ENCODE data around the gene IGFBP2. TPM values are rescaled to one million over a fixed set of nuclear protein-coding genes. Genes with fewer than 3 reads are reported as not detected.
A peak's percentile ranks its signal among the peaks of the same experiment; 100 is the strongest.

Gene IGFBP2
- total RNA-seq, 1 donor from 2014 or later = 371 TPM

DNA sequence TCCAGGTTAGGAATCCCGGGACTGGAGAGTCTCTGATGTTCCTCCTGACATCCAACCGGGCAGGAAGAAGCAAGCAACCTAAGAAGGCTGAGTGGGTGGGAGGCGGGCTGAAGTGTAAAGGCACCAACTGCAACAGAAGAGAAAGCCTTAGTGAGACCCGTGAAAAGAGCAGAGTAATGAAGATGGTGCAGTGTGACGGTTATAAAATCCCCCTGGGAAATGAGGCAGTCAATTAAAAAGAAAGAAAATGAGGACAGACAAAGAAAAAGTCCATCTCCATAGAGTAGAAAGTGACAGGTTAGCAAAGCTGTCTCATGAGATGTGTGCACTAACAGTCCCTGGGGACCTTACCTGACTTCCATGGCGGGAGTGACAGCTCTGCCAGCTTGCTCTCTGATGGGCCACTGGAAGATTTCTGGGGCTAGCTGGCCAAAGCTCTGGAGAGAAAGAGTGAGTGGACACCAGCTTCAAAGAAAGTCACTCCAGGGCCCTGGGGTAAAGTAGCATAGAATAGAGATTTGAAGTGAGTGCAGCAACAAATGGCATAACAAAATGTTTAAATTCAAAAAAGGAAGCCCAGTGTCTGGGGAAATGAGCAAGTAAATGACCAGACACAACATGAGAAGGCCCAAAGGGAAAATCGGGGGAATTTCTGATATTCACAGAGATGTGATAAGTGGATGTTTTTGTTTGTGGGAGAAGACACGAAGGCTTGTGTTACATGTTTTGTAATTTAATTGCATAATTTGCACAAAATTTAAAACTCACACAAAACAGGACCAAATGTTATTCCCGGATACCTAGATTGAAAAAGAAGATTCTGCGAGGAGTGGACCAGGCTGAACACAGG is 44.1 kb upstream of the IGFBP2 start:
- TF ChIP-seq EZH2 (IDR thresholded peaks at IDR 0.05) = no peak
- no peak for TF ChIP-seq EZH2phosphoT487 (IDR thresholded peaks at IDR 0.05)
- TF ChIP-seq, protein P1, sequence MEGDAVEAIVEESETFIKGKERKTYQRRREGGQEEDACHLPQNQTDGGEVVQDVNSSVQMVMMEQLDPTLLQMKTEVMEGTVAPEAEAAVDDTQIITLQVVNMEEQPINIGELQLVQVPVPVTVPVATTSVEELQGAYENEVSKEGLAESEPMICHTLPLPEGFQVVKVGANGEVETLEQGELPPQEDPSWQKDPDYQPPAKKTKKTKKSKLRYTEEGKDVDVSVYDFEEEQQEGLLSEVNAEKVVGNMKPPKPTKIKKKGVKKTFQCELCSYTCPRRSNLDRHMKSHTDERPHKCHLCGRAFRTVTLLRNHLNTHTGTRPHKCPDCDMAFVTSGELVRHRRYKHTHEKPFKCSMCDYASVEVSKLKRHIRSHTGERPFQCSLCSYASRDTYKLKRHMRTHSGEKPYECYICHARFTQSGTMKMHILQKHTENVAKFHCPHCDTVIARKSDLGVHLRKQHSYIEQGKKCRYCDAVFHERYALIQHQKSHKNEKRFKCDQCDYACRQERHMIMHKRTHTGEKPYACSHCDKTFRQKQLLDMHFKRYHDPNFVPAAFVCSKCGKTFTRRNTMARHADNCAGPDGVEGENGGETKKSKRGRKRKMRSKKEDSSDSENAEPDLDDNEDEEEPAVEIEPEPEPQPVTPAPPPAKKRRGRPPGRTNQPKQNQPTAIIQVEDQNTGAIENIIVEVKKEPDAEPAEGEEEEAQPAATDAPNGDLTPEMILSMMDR (IDR thresholded peaks at IDR 0.05) = no peak
- no peak overlapping the region for H3K4me3 ChIP-seq
- no peaks in the 10 kb centered on the region for H3K27me3 Mint-ChIP-seq (ENCODE audit: insufficient read depth, low read depth)
- H3K9ac ChIP-seq = no peak overlapping the region
- H4K20me1 ChIP-seq (ENCODE audit: low read depth) = no peaks in the 10 kb centered on the region
- H3K4me2 ChIP-seq = no peak overlapping the region
- no peak overlapping the region for H3K27ac Mint-ChIP-seq
- peaks cover 29% of the 10 kb centered on the region for H3K4me1 Mint-ChIP-seq
- H3F3A ChIP-seq (ENCODE audit: low read depth) = no peaks in the 10 kb centered on the region
- no peaks in the 10 kb centered on the region for H3K9me3 Mint-ChIP-seq
- H3K4me1 ChIP-seq = peaks cover 21% of the 10 kb centered on the region
- no peaks in the 10 kb centered on the region for H3K79me2 ChIP-seq (ENCODE audit: low read depth)
- H3K4me3 Mint-ChIP-seq = no peak overlapping the region
- no peaks in the 10 kb centered on the region for H3K27me3 ChIP-seq
- no peak for DNase-seq (ENCODE audit: low spot score)
- no peaks in the 10 kb centered on the region for H3K36me3 ChIP-seq
- H2AFZ ChIP-seq (replicated peaks) = peak overlapping the region; percentile 6
- H3K27ac ChIP-seq = no peak overlapping the region
- H3K36me3 Mint-ChIP-seq = no peaks in the 10 kb centered on the region
- H3K9me3 ChIP-seq (ENCODE audit: low read depth) = no peaks in the 10 kb centered on the region

DNA sequence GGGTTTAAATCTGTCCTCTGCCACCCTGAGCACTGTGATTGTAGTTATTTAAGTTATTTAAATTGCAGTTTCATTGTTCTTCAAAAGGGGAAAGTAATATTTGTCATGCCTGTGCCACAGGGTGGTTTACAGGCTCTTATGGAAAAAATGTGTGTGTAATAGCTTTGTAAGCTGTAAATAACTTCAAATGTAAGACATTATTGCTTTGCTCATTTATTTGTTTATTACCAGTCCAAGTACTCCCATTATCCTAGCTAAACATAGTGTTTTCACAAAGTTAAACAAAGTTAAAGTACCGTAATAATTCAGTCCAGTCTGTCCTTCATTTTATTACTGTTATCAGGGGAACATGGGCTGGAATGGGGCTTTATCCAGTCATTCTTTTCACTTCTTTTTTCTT is 43.4 kb upstream of the IGFBP2 start:
- Mint-ChIP-seq H3K4me3 (no peak overlapping the region), H3K36me3 (no peaks in the 10 kb centered on the region), H3K4me1 (peaks cover 23% of the 10 kb centered on the region), H3K9me3 (no peaks in the 10 kb centered on the region), H3K27ac (peak overlapping the region; percentile 39), H3K27me3 (ENCODE audit: insufficient read depth, low read depth) (no peaks in the 10 kb centered on the region)
- H4K20me1 ChIP-seq (ENCODE audit: low read depth) = no peaks in the 10 kb centered on the region
- no peaks in the 10 kb centered on the region for H3K79me2 ChIP-seq (ENCODE audit: low read depth)
- no peak overlapping the region for H3K9ac ChIP-seq
- H3K27me3 ChIP-seq = no peaks in the 10 kb centered on the region
- TF ChIP-seq, protein P1 (IDR thresholded peaks at IDR 0.05) = no peak
- no peak overlapping the region for H3K4me2 ChIP-seq
- no peak overlapping the region for H3K4me3 ChIP-seq
- no peak for DNase-seq (ENCODE audit: low spot score)
- H3K9me3 ChIP-seq (ENCODE audit: low read depth) = no peaks in the 10 kb centered on the region
- peaks cover 21% of the 10 kb centered on the region for H3K4me1 ChIP-seq
- H2AFZ ChIP-seq (replicated peaks) = no peak overlapping the region
- H3K36me3 ChIP-seq = no peaks in the 10 kb centered on the region
- H3K27ac ChIP-seq = no peak overlapping the region
- H3F3A ChIP-seq (ENCODE audit: low read depth) = no peaks in the 10 kb centered on the region

DNA sequence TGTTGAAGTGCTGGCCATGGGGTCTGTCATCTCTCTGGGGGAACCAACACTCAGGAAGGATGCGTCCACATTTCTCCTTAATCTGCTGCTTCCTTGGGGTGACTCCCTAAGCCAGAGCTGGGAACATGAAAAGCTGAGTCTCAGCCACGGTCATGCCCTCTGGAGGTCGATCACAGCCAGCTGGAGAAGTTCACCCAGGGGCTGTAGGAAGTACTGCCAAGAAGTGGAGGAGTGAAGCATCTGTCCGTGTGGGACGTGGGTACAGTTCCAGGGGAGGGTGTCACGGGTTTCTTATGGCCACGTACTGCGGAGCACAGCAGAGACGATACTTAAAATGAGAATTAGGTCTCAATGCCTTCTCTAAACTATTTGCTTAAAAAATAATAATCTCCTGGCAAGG is 42.4 kb upstream of the IGFBP2 start:
- H3K36me3 Mint-ChIP-seq = no peaks in the 10 kb centered on the region

More for the DNA sequence above, 42.4 kb upstream of the IGFBP2 start:
- Mint-ChIP-seq H3K27ac (no peak overlapping the region), H3K9me3 (no peaks in the 10 kb centered on the region), H3K4me1 (peaks cover 23% of the 10 kb centered on the region), H3K4me3 (no peak overlapping the region), H3K27me3 (ENCODE audit: insufficient read depth, low read depth) (no peaks in the 10 kb centered on the region)
- no peak overlapping the region for H3K9ac ChIP-seq
- no peak overlapping the region for H3K4me2 ChIP-seq
- TF ChIP-seq, protein P1 (IDR thresholded peaks at IDR 0.05) = no peak
- TF ChIP-seq EZH2phosphoT487 (IDR thresholded peaks at IDR 0.05) (no peak), EZH2 (IDR thresholded peaks at IDR 0.05) (no peak)
- no peak overlapping the region for H2AFZ ChIP-seq (replicated peaks)
- no peaks in the 10 kb centered on the region for H3K9me3 ChIP-seq (ENCODE audit: low read depth)
- DNase-seq (ENCODE audit: low spot score) = no peak
- H3K36me3 ChIP-seq = no peaks in the 10 kb centered on the region
- H3F3A ChIP-seq (ENCODE audit: low read depth) = no peaks in the 10 kb centered on the region
- no peaks in the 10 kb centered on the region for H4K20me1 ChIP-seq (ENCODE audit: low read depth)
- no peak overlapping the region for H3K27ac ChIP-seq
- H3K4me1 ChIP-seq = peaks cover 21% of the 10 kb centered on the region
- no peaks in the 10 kb centered on the region for H3K79me2 ChIP-seq (ENCODE audit: low read depth)
- no peaks in the 10 kb centered on the region for H3K27me3 ChIP-seq
- H3K4me3 ChIP-seq = no peak overlapping the region
